GM19372 (cell line): ENCODE data around the gene LATS2.

Experiments
- ATAC-seq: cut with Tn5 transposase; IDR thresholded peaks from one replicate; pipeline ENCODE4 v1.9.1; 2021; ENCODE audit warnings: mild to moderate bottlenecking, low read depth, moderate library complexity; ENCODE audit not compliant: unreplicated experiment

LATS2 gene

DNA sequence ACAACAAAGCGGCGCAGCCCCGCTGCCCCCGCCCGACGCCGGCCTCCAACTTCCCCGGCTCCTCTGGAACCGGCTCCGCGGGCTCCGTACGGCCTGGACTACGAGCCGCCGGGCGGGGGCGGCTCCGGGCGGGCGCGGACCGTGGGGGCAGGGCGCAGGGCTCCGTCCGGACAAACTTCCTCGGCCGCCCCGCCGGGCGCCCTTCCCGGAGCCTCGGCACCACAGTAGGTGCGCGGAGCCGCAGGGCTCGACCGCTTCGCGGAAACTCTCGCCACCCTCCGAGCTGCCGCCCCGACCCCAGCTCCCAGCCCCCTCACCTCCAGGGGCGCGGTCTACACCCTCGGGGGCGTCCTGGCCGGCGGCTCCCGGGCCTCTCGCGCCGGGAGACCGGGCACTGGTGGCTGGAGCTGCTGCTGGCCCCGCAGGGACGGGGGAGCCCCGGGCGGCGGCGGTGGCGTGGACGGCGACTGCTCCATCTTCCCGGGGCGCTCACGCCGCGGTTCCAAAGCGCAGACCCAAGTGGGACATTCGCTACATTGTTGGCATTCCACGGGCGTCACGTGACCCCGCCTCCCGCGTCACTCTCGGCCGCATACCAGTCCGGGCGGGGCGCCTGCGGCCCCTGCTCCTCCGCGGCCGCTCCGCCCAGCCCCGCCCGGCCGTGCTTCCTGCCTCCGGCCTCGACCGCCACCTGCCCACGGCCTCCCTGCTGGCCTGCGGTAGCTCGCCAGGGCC, at the start of gene LATS2:
Gene LATS2, minus strand, starts transcription at position 558 of the 735 bp plus-strand sequence. CDS start 15,560 bp downstream, outside the sequence.
- ATAC-seq = peak; percentile 91

GRCh38 chr13:21109168-21109567, 47.8 kb upstream of the LATS2 start:
- no peak for ATAC-seq

DNA sequence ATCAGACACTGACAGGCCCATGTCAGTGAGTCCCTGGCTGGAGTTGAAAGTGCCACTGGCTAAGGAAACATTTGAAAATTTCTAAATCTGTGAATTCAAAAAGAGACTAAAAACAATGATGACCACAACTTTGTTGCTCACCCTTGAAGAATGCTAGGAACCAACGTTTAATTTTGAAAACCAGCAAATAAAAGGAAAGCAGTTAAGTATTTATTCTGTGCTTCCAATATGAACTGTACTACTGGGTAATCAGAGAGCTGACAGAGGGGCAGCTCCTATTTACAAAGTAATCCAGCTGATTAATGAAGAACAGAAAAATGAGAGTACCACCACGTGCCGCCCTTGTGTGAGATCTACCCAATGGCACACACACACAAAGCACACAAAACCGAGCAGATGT, 44.7 kb upstream of the LATS2 start:
- no peak for ATAC-seq

GRCh38 chr13:21104199-21105019, 43.0 kb upstream of the LATS2 start:
- no peak for ATAC-seq

- no peak for ATAC-seq
Measured at GRCh38 chr13:21101865-21102576, 40.6 kb upstream of the LATS2 start.

- ATAC-seq = no peak
Measured at GRCh38 chr13:21100994-21101757, 39.8 kb upstream of the LATS2 start.

GRCh38 chr13:21100211-21100610, 38.8 kb upstream of the LATS2 start:
- ATAC-seq = no peak

DNA sequence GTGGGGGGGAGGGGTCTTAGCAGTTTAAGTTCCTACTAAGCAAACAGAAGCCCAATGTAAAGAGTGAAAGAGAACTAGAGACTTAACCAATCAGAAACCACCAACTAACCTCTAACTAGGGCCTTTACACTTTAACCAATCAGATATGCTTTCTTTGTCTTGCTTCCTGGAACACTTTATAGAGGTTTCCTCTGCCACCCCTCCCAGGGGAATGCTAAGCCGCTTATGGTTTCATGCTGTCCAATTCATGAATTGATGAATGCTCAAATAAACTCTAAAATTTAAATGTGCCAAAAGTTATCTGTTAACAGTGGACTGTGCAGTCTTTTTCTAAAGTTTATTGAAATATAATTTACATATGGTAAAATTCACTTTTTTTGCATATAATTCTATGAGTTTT, 33.9 kb upstream of the LATS2 start:
- ATAC-seq = no peak

DNA sequence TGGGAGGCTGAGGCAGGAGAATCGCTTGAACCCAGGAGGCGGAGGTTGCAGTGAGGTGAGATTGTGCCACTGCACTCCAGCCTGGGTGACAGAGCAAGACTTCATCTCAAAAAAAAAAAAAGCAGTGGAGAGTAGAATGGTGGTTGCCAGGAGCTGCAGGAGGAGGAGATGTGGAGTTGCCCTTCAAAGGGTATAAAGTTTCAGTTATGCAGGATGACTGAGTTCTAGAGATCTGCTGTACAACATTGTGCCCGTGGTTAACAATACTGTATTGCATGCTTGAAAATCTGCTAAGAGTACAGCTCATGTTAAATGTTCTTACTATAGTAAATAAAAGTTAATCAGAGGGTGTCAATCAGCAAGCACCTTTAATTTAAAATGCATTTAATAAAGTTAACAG, 28.4 kb upstream of the LATS2 start:
- ATAC-seq = no peak

DNA sequence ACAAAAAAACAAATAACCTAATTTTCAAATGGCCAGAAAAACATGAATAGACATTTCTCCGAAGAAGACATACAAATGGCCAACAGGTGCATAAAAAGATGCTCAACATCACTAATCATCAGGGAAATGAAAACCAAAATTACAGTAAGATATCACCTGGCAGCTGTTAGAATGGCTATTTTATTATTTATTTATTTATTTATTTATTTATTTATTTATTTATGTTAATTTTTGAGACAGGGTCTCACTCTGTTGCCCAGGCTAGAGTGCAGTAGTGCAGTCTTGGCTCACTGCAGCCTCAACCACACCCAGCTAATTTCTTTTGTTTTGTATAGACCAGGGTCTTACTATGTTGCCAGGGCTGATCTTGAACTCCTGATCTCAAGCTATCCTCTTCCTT, 27.1 kb upstream of the LATS2 start:
- no peak for ATAC-seq

- no peak for ATAC-seq
Measured at GRCh38 chr13:21086929-21087328, 25.5 kb upstream of the LATS2 start.

DNA sequence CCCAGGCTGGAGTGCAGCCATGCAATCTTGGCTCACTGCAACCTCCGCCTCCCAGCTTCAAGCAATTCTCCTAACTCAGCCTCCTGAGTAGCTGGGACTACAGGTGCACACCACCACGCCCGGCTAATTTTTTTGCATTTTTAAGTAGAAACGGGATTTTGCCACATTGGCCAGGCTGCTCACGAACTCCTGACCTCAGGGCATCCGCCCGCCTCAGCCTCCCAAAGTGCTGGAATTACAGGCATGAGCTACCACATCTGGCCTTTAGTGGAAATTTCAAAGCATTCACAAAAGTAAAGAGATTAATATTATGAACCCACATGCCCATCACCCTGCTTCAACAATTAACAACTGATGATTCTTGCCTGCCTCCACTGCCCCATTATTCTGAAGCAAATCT, 20.5 kb upstream of the LATS2 start:
- ATAC-seq = no peak

GRCh38 chr13:21080593-21080891, 19.2 kb upstream of the LATS2 start:
- ATAC-seq = no peak

DNA sequence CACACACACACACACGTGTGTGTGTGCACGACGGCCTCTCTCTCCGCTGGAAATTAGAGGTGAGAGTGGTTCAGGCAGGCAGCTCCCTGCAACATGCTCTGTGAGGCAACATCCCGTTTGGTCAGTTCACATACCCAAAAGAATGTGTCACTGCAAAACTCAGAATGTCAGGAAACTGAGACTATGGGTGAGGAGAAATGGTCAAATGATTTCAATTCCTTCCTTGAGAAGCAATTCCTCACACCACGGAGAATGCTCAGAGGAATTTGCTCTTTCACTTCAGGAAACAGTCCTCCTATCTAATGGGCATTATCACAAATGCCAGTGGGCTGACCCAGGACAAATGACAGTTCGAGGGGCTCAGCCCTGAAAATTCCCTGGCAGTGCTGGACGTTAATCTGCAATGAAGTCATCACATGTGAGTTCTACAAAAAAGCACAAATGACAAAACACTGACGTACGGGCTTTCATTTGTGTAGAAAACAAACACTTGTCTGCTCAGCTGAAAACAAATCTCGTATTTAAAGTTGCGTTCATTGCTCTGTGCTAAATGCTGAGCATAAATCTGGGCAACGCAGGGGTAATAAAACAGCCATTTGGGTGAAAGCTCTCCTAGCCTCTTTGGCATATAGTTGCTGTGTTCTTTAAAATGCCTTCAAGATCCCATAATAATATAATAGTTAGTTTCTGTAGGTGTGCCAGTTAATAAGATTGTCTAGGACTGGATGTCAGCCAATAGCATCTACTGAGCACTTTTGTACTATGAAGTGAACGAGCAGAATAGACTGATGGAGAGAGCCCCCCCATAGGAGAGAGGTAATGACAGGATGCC, 18.6 kb upstream of the LATS2 start:
- no peak for ATAC-seq

DNA sequence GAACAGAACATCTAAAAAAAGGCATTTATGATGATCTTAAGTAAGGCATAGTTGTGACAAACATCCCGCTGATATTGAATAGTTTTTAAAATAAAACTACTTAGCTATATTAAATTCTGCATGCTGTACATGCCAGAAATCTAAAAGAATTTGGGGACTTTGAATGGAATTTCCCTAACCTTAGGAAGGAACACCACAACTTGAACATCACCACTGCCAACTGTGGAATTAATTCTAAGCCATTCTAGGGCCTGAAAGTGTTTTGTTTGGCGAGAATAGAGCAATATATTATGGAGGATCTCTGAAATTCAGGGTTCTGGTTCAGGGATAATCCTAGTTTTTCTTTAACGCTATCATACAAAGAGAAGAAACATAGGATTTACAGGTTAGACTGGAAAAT, 17.8 kb upstream of the LATS2 start:
- ATAC-seq = no peak

DNA sequence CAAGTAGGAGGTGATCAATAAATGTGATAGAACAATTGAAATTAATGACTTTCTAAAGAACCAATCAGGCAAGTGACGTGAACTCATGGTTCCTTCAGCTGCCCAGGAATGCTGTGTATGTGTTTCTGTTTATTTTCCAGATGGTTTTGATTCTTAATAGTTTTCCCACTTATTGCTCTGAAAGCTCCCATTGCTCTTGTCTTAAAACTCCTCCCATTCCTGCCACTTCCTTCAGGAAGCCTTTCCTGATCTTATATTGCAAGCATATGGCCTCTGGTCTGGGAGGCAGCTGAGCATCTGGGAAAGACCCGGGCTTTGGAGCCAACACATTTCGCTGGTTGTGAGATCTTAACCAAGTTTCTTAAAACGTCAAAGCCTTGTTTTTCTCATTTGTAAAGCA, 17.1 kb upstream of the LATS2 start:
- ATAC-seq = no peak

DNA sequence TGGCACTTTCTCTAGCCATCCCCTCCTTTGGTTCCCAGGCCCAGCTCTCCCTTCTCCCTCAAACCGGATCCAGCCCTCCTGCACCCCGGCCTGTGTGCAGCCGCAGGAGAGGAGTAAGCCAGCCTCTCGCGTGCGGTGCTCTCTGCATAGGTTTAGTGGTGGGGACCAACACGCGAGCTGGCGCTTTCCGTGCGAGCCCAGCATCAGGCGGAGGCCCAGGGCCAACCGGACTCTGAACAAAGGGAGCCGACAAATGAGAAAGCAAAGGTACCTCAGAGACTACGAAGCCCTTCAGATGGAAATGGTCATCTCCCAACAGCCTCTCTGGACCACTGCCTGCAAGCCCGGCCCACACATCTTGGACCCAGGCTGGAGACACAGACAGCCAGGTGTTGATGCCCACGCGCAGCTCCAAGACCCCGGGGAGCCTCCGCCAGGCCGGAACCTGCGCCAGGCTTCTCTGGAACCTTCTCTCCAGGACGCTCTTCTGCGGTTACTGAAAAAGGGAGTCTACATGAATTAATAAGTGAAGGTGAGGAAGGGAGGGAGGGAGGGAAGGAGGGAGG, 16.5 kb upstream of the LATS2 start:
- ATAC-seq = no peak

DNA sequence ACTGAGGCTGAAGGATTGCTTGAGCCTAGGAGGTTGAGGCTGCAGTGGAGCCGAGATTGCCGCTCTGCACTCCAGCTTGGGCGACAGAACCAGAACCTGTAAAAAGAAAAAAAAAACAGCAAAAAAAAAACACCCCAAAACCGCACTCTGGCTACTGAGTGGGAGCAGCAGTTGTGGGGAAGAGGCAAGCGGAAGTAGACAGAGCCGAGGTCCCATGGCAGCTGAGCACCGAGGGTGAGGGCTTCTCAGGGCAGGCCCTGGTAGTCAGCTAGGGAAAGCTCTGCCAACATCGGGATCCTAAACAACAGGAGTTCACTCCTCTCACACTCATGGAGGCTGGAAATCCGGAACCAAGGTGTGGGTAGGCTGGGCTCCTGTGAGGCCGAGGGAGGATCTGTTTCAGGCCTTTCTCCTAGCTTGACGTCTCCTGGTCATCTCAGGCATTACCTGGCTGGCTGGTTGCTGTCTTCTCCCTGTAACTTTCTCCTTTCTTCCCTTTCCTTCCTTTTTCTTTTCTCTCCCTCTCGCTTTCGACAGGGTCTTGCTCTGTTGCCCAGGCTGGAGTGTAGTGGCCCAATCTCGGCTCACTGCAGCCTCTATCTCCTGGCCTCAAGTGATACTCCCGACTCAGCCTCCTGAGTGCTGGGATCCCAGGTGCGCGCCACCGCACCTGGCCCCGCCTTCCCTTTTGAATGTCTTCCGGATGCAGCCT, 15.8 kb upstream of the LATS2 start:
- no peak for ATAC-seq

- no peak for ATAC-seq
Measured at GRCh38 chr13:21076253-21076652, 14.9 kb upstream of the LATS2 start.
